Tibial nerve (tissue), 4 donors: ENCODE data around the gene KMT2B. TPM values are rescaled to one million over a fixed set of nuclear protein-coding genes. Genes with fewer than 3 reads are reported as not detected.

Experiments used
- DNase-seq, 2 donors: peaks; one replicate each; pipeline ENCODE4 v3.0.0-alpha.2; 2019; ENCODE audit warnings: low spot score in 2 of 2
- H3K27ac ChIP-seq, 4 donors: fragments of 200-600 bp; sonication (generic) in 3 of 4; one replicate each; pipeline ENCODE4 v1.5.1; 2017 to 2019; ENCODE audit warnings: mild to moderate bottlenecking in 1 of 4
- H3K27me3 ChIP-seq, 2 donors: fragments of 200-600 bp; sonication (generic) in 1 of 2; one replicate each; pipeline versions ENCODE4 v1.5.1 to v1.6.0; 2017 to 2019
- H3K36me3 ChIP-seq, 3 donors: fragments of 200-600 bp; sonication (generic); one replicate each; pipeline ENCODE4 v1.5.1; 2018 to 2019
- H3K4me1 ChIP-seq, 4 donors: fragments of 200-600 bp; sonication (generic) in 3 of 4; one replicate each; pipeline ENCODE4 v1.5.1; 2017 to 2019
- H3K4me3 ChIP-seq, 4 donors: fragments of 200-600 bp; sonication (generic) in 3 of 4; one replicate each; pipeline ENCODE4 v1.5.1; 2017 to 2019; ENCODE audit warnings: mild to moderate bottlenecking in 1 of 4, moderate library complexity in 1 of 4
- H3K9me3 ChIP-seq, 4 donors: fragments of 200-600 bp; sonication (generic) in 3 of 4; one replicate each; pipeline ENCODE4 v1.5.1; 2017 to 2019
- EP300 ChIP-seq, 2 donors: sonication (generic); formaldehyde crosslinking; IDR thresholded peaks; one replicate each; pipeline ENCODE4 v1.6.1; 2017; ENCODE audit warnings: antibody characterized with exemption in 2 of 2, mild to moderate bottlenecking in 1 of 2
- POLR2A ChIP-seq, 2 donors: fragments of 450-650 bp; IDR thresholded peaks; one replicate each; pipeline ENCODE4 v1.6.1; 2017; ENCODE audit warnings: antibody characterized with exemption in 2 of 2, mild to moderate bottlenecking in 2 of 2, moderate library complexity in 2 of 2
- WGBS, 2 donors: methylation state at CpG; one replicate each; pipeline ENCODE4 v1.1.5; 2018; 5-methylcytosine and 5-hydroxymethylcytosine counted together
- total RNA-seq, 4 donors: library from RNA; depleted of rRNA; stranded (reverse); fragments of >200 nt; gene quantifications; one replicate each; pipeline ENCODE4 v1.1.0, GENCODE V29; 2016
- TF ChIP-seq, protein P1 (sequence below), 5 experiments: fragments of 200-600 bp in 3 of 5; fragments of 450-650 bp in 2 of 5; sonication (generic) in 3 of 5; IDR thresholded peaks; one replicate each; pipeline ENCODE4 v1.5.1; 2016 to 2019; ENCODE audit warnings: antibody characterized with exemption in 5 of 5, mild to moderate bottlenecking in 3 of 5, moderate library complexity in 2 of 5

The KMT2B gene
- total RNA-seq, 4 donors from 2014 or later, result 12.9 to 38.7 (median 25.5) TPM

DNA sequence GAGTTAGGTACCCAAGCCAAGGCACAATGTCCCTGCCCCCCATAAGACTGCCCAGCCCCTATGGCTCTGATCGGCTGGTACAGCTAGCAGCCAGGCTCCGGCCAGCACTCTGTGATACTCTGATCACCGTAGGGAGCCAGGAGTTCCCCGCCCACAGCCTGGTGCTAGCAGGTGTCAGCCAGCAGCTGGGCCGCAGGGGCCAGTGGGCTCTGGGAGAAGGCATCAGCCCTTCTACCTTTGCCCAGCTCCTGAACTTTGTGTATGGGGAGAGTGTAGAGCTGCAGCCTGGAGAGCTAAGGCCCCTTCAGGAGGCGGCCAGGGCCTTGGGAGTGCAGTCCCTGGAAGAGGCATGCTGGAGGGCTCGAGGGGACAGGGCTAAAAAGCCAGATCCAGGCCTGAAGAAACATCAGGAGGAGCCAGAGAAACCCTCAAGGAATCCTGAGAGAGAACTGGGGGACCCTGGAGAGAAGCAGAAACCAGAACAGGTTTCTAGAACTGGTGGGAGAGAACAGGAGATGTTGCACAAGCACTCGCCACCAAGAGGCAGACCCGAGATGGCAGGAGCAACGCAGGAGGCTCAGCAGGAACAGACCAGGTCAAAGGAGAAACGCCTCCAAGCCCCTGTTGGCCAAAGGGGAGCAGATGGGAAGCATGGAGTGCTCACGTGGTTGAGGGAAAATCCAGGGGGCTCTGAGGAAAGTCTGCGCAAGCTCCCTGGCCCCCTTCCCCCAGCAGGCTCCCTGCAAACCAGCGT is 3.0 kb upstream of the KMT2B start:
- H3K4me1 ChIP-seq, result peaks cover 0 to 28% (median 23%) of the 10 kb centered on the region in 4 donors
- peaks cover 0 to 2% (median 0%) of the 10 kb centered on the region in 3 donors for H3K36me3 ChIP-seq
- no peaks in the 10 kb centered on the region for H3K27me3 ChIP-seq
- TF ChIP-seq POLR2A (IDR thresholded peaks at IDR 0.05) (no peak), EP300 (IDR thresholded peaks at IDR 0.05) (no peak)
- TF ChIP-seq, protein P1, sequence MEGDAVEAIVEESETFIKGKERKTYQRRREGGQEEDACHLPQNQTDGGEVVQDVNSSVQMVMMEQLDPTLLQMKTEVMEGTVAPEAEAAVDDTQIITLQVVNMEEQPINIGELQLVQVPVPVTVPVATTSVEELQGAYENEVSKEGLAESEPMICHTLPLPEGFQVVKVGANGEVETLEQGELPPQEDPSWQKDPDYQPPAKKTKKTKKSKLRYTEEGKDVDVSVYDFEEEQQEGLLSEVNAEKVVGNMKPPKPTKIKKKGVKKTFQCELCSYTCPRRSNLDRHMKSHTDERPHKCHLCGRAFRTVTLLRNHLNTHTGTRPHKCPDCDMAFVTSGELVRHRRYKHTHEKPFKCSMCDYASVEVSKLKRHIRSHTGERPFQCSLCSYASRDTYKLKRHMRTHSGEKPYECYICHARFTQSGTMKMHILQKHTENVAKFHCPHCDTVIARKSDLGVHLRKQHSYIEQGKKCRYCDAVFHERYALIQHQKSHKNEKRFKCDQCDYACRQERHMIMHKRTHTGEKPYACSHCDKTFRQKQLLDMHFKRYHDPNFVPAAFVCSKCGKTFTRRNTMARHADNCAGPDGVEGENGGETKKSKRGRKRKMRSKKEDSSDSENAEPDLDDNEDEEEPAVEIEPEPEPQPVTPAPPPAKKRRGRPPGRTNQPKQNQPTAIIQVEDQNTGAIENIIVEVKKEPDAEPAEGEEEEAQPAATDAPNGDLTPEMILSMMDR (IDR thresholded peaks at IDR 0.05), result no peak
- WGBS, 2 donors, result 73 to 79% methylated on average over 14 of the region's 14 CpGs
- DNase-seq, result no peak
- H3K4me3 ChIP-seq, result no peak overlapping the region
- no peaks in the 10 kb centered on the region for H3K9me3 ChIP-seq
- no peak overlapping the region for H3K27ac ChIP-seq

DNA sequence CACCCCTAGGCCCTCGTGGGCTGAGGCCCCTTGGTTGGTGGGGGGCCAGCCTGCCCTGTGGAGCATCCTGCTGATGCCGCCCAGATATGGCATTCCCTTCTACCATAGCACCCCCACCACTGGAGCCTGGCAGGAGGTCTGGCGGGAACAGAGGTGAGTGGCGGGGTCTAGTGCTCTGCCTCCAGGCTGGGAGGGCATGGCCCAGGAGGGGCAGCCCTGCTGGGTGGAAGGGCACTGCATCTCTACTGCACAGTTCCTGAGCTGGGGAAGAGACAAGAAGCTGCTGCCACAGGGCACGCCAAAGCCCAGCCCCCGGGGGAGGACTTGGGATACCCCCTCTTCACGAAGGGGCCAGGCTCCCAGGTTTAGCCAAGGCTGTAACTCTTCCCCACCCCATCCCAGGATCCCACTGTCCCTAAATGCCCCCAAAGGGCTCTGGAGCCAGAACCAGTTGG is 2.4 kb upstream of the KMT2B start:
- peak overlapping the region in 2 of 4 donors; percentile 88 to 94 for H3K27ac ChIP-seq
- no peaks in the 10 kb centered on the region for H3K9me3 ChIP-seq
- 77 to 92% methylated on average over 4 to 6 of the region's 7 CpGs for WGBS, 2 donors
- TF ChIP-seq POLR2A (IDR thresholded peaks at IDR 0.05) (no peak), EP300 (IDR thresholded peaks at IDR 0.05) (no peak)
- TF ChIP-seq, protein P1 (IDR thresholded peaks at IDR 0.05), result no peak
- no peaks in the 10 kb centered on the region for H3K27me3 ChIP-seq
- peaks cover 0 to 34% (median 23%) of the 10 kb centered on the region in 4 donors for H3K4me1 ChIP-seq
- peak overlapping the region in 1 of 4 donors; percentile 57 for H3K4me3 ChIP-seq
- no peak for DNase-seq
- H3K36me3 ChIP-seq, result peaks cover 0 to 9% (median 0%) of the 10 kb centered on the region in 3 donors

DNA sequence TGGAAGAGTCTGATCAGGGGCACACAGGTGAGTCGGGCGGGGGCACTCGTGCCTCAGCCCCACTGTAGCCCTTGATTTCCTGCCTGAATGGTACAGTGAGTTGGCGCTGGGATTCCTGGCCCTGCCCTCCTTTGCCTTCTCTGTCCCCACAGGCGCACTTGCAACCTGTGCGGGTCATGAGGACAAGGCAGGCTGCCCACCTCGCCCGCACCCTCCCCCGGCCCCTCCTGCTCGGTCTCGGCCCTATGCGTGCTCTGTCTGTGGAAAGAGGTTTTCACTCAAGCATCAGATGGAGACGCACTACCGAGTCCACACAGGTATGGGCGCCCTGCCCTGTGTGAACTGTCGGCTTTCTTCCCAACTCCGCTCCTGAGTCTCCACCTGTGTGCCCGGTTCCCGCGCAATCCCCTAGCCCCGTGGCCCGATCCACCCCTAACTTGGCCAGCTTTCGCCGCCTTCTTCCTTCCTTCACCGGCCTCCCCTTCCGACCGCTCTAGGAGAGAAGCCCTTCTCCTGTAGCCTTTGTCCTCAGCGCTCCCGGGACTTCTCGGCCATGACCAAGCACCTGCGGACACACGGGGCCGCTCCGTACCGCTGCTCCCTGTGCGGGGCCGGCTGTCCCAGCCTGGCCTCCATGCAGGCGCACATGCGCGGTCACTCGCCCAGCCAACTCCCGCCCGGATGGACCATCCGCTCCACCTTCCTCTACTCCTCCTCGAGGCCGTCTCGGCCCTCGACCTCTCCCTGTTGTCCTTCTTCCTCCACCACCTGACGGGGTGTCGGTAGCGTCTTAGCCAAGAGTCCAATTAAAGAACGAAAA is 1.6 kb upstream of the KMT2B start:
- H3K9me3 ChIP-seq, result no peaks in the 10 kb centered on the region
- TF ChIP-seq, protein P1 (IDR thresholded peaks at IDR 0.05), result no peak
- TF ChIP-seq EP300 (IDR thresholded peaks at IDR 0.05) (no peak), POLR2A (IDR thresholded peaks at IDR 0.05) (no peak)

DNA sequence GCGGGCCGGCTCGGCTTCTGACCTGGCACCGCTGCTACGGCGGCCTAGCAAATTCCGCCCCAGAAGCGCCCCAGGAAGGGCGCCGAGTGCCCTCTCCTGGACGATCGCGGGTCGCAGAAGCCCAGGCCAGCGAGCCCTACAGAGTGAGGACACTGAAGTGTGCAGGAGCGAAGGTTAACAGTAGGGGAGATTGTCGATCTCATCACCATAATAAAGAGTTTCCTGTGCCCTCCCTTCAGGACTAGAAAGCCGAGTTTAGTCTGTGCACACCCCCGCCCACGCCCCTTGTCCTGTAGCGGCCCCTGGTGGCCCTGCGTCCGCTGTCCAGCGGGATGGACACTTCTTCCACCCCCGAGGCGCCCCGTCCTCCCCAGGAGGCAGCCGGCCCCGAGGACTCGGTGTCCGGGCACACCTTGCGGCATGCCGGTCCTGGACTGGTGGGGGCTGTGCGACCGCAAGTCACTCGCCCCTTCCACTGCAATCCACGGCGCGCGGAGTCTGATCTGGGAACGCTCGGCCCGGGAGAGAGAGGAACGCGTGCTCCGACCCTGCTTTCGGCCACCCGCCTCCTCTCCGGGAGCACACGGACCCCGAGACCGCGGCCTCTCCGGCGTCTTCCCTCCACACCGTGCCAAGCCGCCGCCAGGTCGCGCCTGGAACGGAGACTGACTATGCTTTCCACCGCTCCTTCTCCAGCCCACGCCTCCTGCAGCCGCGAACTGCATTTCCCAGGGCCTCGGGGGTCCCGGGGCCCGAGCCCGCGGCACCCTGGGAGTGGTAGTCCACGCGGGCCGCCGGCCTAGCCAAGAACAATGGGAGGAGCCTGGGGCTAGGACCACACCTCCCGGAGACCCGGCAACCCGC is 770 bp upstream of the KMT2B start:
- TF ChIP-seq, protein P1 (IDR thresholded peaks at IDR 0.05), result peak; percentile 80 to 97 (median 89)
- peak in 1 of 2 donors; percentile 30 for TF ChIP-seq POLR2A (IDR thresholded peaks at IDR 0.05)
- TF ChIP-seq EP300 (IDR thresholded peaks at IDR 0.05), result peak in 1 of 2 donors; percentile 65
- DNase-seq, result peak; percentile 89 to 92
- WGBS, 2 donors, result 1% methylated on average over 48 to 51 of the region's 77 CpGs
- peak overlapping the region; percentile 88 to 94 (median 90) for H3K27ac ChIP-seq
- no peaks in the 10 kb centered on the region for H3K9me3 ChIP-seq
- peak overlapping the region; percentile 57 to 95 (median 79) for H3K4me3 ChIP-seq
- peaks cover 0 to 46% (median 23%) of the 10 kb centered on the region in 4 donors for H3K4me1 ChIP-seq
- H3K27me3 ChIP-seq, result no peaks in the 10 kb centered on the region
- peaks cover 0 to 25% (median 5%) of the 10 kb centered on the region in 3 donors for H3K36me3 ChIP-seq

More for the DNA sequence above, 1.6 kb upstream of the KMT2B start:
- peaks cover 0 to 17% (median 0%) of the 10 kb centered on the region in 3 donors for H3K36me3 ChIP-seq
- H3K4me3 ChIP-seq, result peak overlapping the region; percentile 57 to 95 (median 79)
- H3K4me1 ChIP-seq, result peaks cover 0 to 42% (median 23%) of the 10 kb centered on the region in 4 donors
- 4 to 5% methylated on average over 49 to 52 of the region's 52 CpGs for WGBS, 2 donors
- peak overlapping the region; percentile 88 to 94 (median 90) for H3K27ac ChIP-seq
- DNase-seq, result no peak
- no peaks in the 10 kb centered on the region for H3K27me3 ChIP-seq
